NCI-H446 (cell line): ENCODE results near the gene REPIN1.
A peak's percentile ranks its signal among the peaks of the same experiment; 100 is the strongest.

Experiments used
- DNase-seq, 2 experiments: peaks; one replicate each; lab custom pipeline; 2025; lab: John Stamatoyannopoulos, UW

Gene REPIN1

DNA sequence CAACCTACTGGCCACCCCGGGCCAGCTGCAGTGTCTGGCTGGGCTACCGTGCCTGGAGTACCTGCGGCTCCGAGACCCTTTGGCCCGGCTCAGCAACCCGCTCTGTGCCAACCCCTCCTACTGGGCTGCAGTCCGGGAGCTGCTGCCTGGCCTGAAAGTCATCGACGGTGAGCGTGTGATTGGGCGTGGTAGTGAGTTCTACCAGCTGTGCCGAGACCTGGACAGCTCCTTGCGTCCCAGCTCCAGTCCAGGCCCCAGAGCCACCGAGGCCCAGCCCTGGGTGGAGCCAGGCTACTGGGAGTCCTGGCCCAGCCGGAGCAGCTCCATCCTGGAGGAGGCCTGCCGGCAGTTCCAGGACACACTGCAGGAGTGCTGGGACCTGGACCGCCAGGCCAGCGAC lies 31.4 kb upstream of the REPIN1 start:
- DNase-seq: no peak

DNA sequence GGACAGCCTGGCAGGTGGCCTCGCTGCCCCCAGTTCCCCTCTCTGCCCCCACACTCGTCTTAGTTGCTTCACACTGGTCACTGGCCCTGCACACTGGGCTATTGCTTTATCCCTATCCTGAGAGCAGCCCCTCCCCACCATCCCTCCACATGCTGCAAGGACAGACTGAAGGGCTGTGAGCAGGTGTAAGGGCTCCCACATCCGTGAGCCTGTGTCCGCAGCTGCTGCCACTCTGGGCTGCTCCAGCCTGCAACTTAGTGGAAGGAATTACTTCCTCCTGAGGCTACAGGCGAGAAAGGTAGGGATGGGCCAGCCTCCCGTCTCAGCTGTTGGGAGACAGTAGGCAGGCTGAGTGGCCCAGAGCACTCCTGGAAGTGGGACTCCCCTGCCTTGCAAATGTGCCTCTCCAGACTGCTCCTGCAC lies 31.0 kb upstream of the REPIN1 start:
- no peak for DNase-seq

DNA sequence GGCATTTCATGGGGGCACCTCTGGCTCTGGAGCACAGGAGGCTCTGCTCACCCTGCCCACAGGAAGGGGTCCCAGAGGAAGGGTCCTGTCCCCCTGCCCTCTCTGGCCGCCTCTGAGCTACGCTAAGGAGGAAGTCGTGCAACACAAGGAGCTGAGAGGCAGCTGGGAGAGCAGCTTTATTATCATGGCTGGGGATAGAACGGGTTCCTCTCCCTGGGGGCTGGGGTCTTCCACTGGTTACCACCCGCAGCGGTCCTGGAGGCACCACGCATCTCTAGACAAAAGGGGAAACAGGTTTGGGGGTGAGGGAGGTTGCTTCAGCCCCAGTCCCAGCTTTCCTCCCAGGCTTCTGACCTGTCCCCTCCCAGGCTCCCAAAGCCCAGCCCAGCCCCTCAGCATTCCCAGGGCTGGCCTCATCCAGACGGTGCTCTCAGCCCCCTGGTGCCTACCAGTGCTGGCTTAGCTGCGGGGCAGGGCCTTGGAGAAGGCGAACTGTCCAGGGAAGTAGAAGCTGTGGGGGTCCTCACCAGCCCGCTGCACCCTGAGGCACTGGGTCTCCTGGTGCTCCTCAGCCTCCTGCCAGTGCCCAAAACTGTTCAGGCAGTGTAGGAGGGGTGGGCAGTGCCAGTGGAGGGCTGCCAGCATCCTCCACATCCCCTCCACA lies 30.3 kb upstream of the REPIN1 start:
- no peak for DNase-seq

DNA sequence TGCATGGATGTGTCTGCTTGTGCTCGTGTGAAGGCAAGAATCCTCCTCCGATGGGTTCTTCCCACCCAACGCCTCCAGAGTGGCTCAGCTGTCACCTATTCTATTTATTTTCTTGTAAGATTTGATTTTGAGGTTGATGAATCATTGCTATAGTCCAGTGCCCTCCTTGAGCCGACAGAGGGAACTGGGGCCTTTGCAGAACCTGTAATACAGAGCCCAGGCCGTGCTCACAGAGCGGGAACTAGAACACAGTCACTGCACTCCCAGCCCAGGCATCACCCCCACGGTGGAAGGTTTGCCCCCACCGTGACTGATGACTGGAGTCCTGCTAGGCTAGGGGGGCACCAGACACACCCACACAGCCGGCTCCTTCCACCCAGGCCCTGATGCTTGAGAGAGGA lies 29.2 kb upstream of the REPIN1 start:
- DNase-seq: no peak

DNA sequence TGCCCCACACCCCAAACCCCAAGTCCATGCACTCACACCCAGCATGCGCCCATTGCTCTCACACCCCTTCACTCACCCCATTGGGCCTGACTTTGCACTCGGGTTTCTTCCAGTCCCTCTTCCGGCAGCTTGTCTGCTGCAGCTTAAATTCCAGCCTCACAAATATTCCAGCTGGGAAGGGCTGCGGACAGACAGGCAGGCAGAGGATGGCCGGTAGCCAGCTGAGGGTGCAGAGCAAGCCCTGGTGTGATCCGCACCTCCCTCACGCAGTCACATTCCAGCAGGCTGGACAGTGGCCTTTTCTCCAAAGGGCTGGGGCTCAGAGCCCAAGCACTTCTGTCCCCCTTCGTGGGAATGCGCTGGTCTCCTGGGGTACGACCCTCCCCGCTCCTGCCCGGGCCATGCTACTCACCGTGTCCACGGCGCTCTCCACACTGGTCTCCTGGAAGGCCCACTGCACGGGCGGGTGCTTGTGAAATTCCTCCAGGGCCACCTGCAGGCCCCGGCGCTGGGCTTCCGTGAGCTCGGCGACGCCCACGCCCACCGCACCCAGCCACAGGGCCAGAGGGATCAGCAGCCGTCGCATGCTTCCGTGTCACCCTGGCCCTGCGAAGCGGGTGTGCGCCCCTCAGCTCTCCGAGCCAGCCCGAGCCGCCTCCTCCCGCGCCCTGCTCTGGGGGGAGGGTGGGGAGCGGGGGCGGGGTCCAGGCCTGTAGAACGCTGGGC lies 28.4 kb upstream of the REPIN1 start:
- no peak for DNase-seq

DNA sequence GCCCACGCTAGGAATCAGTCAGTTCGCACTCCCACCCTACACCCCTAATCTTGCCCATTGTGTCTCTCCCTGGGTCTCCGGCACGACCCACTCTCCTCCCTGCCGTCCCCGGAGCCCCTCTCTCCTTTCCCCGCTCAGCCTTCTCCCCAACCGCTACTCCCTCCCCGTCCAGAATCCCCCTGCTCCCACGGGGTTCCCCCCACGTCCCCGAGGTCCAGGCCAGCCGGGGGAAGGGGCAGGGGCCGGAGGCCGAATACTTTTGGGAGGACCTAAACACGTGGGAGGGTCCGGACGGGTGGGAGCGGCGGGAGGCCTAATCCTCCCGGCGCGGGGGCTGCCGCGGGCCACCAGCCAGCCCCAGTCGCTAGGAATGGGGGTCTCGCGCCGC lies 27.8 kb upstream of the REPIN1 start:
- no peak for DNase-seq

DNA sequence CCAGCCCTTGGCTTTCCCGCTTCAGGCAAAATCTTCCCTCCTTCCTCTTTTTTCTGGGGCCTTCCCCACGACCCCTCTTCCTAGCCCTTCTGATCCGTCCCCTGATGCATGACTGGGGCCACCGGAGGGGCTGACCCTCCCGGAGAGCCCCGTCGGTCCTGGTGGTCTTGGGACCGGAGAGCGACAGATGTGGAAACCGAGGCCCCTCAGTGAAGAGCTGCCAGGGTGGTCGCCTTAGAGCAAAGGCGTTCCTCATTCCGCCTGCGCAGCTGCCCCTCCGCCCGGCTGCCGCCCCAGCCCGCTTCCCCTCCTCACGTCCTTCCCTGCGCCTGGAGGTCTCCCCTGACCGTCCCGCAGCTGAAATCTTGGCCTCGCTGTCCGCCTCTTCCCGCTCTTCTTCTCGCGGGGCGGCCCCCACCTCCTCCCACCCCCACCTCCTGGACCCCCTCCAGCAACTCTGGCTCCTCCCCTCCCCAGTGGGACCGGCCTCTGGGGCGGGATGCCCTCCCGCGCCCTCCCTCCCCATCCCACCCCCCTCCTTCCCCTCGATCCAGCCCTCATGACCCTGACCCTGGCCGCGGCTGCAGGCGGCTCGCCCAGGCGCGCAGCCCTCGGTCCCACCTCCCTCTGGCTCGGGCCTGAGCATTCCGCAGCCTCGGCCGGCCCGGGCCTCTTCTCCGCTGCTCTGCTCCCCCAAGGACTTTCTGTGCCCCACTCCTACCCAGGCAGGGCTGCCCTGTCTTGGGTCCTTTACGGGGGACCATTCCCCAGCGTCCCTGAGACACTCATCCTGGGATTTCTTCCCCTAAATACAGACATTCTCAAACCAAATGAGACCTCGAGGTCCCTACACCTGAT lies 27.1 kb upstream of the REPIN1 start, which contains the start of gene RARRES2:
RARRES2 (minus strand) TSS at position 367 of the 858 bp plus-strand sequence. CDS start 1,020 bp downstream, outside the sequence.
- no peak for DNase-seq

DNA sequence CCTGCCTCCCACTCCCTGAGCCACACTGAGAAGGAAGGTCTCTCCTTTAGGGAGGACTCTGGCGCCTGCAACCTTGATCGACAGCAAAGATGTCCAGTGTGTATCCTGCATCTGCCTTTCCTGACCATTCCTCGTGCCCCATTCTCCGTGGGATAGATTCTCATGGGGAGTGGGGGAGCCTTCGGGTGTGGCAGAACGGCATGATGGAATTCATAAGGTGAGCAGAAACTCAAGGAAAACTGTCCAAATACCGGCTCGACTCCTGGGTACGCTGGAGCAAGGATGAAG lies 26.6 kb upstream of the REPIN1 start:
- DNase-seq: no peak

DNA sequence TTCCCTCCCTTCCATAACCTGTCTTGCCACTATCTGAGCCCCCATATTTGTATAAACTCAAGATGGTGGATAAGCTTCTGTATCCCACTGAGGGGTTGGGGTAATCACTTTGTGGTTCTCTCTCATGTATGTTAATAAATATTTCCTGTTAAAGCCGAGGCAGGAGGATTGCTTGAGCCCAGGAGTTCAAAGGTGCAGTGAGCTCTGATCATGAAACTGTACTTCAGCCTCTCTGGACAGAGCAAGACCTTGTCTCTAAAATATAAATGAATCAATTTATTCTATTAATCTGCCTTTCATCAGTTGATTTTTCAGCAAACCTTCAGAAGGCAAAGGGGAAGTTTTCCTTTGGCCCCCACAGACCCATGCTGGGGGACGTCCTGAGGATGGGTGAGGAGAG lies 25.4 kb upstream of the REPIN1 start:
- DNase-seq: no peak

DNA sequence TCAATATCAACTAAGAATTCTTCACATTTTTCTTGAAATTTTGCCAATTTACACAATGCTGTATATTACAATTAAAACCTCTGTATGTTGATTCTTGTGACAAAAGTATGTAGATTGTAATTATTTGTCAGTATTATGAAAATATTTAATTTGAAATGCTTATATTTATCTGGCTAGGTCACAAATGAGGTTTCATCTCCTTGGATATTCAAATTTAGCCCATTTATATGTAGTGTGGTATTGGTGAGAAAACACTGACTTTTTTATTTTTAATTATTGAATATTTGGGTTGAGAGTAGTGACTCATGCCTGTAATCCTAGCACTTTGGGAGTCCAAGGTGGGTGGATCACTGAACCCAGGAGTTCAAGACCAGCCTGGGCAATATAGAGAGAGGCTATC lies 24.3 kb upstream of the REPIN1 start:
- DNase-seq: no peak

DNA sequence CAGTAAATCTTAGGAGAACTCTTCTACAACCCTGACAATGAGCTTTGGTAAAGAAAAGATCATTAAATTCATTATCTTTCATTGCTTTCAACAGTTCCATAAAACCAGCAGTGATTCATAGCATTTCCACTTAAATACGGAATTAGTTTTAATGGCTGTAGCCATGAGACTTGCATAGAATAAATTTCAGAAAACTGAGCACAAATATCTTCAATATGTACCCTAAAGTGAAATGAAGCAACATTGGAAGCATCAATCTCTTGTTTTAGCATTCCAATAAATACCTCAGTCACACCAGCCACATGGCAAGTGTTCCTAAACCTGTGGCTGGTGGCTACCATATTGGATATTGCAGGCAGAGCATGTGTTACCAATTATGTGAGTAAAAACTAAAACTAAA lies 23.6 kb upstream of the REPIN1 start:
- DNase-seq: no peak

DNA sequence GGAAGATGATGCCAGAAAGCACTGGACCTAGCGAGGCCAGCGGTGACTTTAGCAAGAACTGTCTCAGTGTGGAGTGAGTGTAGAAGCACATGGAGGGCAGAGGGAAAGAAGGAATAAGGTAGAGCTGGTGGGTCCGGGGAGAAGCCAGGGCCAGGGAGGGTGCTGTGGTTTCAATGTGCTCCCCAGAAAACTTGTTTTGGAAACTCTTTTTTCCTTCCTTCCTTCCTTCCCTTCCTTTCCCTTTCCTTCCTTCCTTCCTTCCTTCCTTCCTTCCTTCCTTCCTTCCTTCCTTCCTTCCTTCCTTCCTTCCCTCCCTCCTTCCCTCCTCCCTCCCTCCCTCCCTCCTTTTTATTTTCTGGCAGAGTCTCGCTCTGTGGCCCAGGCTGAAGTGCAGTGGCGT lies 21.7 kb upstream of the REPIN1 start:
- no peak for DNase-seq

DNA sequence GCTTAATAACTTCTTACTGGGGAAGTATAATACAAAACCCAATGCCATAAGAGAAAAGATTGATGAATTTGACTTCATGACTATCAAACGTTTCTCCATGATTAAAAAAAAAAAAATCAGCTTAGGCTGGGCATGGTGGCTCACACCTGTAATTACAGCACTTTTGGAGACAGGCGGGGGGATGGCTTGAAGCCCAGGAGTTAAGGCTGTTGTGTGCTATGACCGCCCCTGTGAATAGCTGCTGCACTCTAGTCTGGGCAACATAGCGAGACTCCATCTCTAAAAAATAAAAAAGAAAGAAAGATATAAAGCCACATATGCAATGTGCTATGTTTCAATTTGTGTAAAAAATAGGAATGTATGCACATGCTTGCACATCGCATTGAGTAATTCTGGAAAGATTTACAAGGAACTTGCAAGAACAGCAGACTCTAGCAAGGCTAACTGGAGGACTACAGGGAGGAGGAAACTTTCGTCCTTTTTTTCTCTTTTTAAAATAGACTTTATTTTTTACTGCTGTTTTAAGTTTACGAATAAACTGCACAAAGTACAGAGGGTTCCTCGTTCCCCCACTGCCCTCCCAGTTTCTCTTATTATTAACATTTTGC lies 16.9 kb upstream of the REPIN1 start:
- DNase-seq: no peak

DNA sequence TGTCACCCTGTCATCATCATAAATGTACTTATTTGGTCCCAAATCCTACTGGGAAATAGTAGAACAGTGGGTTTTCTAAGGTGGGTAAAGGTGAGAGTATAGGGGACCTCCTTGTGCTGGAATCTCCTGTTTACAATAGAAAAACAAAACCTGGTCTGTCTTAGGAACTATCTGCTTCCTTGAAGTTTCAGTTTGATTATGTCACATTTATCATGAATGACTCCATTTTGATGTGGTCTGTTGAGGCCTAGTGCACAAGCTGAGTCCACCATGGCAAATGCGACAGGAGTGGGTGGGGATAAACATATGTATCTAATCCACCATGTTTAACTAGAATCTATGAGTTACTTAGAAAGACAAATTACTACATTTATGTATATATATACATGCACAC lies 13.0 kb upstream of the REPIN1 start:
- DNase-seq: no peak

DNA sequence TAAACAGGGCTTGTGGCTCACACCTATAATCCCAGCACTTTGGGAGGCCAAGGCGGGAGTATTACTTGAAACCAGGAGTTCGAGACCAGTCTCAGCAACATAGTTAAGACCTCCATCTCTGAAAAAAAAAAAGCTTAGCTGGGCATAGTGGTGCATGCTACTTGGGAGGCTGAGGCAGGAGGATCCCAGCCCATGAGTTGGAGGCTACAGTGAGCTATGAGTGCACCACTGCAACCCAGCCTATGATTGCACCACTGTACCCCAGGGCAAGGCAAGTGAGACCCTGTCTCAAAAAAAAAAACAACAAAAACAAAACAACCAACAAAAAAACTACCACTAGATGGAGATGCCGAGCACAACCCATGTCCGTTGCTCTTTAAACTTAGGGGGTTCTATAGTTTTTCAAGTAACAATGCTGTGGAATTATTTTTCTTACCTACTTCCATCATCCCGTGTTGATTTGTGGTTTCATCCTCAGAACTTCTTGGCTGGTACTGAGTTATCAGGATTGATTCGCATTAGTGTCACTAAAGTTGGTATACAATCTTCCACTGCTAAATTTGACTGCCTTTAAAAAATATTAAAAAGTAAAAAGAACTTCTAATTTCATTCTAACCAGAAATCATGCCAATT lies 12.2 kb upstream of the REPIN1 start:
- DNase-seq: peak in 1 of 2 experiments; percentile 56

DNA sequence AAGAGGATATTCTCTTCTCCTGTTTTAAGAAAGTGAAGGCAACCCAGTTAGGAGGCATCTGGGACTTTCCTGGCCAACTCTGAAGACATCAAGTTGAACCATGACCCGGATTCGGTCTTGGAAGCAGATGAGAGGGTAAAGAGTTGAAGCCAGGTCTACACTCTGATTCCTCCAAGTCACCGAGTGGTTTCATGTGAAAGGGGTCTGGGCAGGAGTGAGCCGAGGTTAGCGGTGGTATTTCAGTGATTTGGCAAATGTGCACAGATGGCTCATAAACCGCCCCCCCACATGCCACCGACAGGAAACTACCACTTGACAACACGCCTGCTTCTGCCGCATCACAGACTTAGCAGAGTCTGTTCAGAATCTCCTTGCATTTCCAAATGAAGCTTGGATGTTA lies 11.4 kb upstream of the REPIN1 start:
- peak in 1 of 2 experiments; percentile 34 for DNase-seq

DNA sequence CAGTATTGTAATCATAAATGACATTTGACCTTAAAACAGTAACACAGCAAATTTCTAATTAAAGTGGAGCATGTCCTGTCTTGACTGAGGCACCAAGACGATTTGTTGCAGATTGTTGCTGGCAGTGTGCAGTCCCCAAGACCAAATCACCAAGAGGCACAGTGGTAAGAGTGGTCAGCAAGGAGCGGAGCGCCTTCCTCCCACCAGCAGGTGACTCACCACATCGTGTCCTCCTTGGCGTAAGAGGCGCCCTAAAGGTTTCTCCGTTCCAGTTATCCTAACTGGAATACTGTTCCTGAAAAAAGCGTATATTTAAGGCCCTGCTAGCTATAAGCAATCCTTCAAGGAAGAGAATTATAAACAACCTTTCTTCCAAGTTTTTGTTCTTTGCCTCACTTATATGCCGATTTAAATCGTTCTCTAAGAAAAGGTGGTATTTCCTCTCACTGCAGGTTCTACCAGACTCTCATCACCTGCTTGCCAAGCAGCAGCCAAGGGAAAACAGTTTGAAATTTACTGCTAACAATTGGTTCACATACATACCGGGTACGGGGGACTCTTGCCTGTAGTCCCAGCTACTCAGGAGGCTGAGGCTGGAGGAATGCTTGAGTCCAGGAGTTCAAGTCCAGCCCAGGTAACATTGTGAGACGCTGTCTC lies 10.7 kb upstream of the REPIN1 start:
- no peak for DNase-seq

DNA sequence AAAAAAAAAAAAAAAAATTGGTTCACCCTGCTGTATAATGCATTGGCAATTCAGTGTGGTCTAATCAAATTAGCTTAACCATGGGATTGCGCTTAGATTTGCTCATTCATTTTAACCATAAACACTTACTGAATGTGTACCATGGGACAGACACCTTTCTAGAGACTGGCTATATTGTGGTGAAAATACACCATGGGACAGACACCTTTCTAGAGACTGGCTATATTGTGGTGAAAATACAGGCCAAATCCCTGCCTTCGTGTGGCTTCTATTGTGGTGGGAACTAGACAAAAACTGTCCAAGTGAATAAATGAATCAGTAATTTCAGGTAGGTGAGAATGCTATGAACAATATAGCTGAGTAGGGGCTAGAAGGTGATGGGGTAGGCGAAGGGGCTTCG lies 10.2 kb upstream of the REPIN1 start:
- DNase-seq: no peak

DNA sequence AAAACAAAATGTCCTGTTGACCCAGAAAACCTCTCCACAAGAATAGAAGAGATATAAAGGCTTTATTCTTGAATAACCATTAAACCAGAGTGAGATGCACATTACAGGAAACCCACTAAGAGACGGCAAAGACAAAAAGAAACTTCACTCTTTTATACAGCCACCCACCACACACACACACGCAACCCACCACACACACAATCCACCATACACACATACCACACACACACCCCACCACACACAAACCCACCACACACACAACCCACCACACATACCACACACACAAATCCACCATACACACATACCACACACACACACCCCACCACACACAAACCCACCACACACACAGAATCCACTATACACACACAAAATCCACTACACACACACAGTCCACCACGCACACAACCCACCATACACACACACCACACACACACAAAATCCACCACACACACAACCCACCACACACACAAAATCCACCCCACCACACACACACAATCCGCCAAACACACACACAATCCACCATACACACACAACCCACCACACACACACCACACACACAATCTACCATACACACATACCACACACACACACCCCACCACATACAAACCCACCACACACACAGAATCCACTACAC lies 9.5 kb upstream of the REPIN1 start:
- DNase-seq: no peak

DNA sequence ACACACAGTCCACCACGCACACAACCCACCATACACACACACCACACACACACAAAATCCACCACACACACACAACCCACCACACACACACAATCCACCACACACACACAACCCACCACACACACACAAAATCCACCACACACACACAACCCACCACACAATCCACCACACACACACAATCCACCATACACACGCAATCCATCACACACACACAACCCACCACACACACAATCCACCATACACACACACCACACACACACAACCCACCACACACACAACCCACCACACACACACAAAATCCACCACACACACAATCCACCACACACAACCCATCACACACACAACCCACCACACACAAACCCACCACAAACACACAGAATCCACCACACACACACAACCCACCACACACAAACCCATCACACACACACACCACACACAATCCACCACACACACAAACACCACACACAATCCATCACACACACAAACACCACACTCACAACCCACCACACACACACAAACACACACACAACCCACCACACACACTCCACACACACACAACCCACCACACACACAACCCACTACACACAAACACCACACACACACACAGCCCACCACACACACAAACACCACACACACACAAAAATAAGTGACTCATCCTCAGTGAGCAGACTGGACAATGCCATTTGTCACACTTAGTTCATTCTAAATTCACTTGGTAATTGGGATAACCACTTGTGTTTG lies 8.8 kb upstream of the REPIN1 start:
- no peak for DNase-seq
